GM12801 (cell line): ENCODE data around the gene BRINP3.

Source experiments
- CTCF ChIP-seq: IDR thresholded peaks from one replicate; pipeline ENCODE4 v1.5.1; 2011; ENCODE audit warnings: control low read depth; ENCODE audit not compliant: insufficient read length; ENCODE audit errors: extremely low read depth

The BRINP3 gene

GRCh38 chr1:190474010-190474409 lies 3.7 kb downstream of the BRINP3 start:
- TF ChIP-seq CTCF: no peak

GRCh38 chr1:190472494-190472893 lies 5.2 kb downstream of the BRINP3 start:
- TF ChIP-seq CTCF: no peak

GRCh38 chr1:190472042-190472441 lies 5.6 kb downstream of the BRINP3 start:
- no peak for TF ChIP-seq CTCF

GRCh38 chr1:190464690-190465089 lies 13.0 kb downstream of the BRINP3 start:
- TF ChIP-seq CTCF: no peak

GRCh38 chr1:190456129-190456528 lies 21.5 kb downstream of the BRINP3 start:
- TF ChIP-seq CTCF: no peak

- no peak for TF ChIP-seq CTCF
Measured at GRCh38 chr1:190455631-190456030, 22.0 kb downstream of the BRINP3 start.

GRCh38 chr1:190453550-190453949 lies 24.1 kb downstream of the BRINP3 start:
- no peak for TF ChIP-seq CTCF

- no peak for TF ChIP-seq CTCF
Measured at GRCh38 chr1:190452272-190452848, 25.3 kb downstream of the BRINP3 start.
